ENCODE results near the gene DEFB110.

Gene DEFB110

GRCh38 chr6:49982046-49982445, 39.7 kb downstream of the DEFB110 start:
- TF ChIP-seq GATA2 (IDR thresholded peaks at IDR 0.05; ENCODE audit: low read depth, low read length) = no peak
- TF ChIP-seq GATA3 (IDR thresholded peaks at IDR 0.05; ENCODE audit: low read depth, low read length) = no peak

GRCh38 chr6:49980898-49981297, 40.9 kb downstream of the DEFB110 start:
- no peak for TF ChIP-seq GATA3 (IDR thresholded peaks at IDR 0.05; ENCODE audit: low read depth, low read length)
- no peak for TF ChIP-seq GATA2 (IDR thresholded peaks at IDR 0.05; ENCODE audit: low read depth, low read length)

- TF ChIP-seq GATA2 (IDR thresholded peaks at IDR 0.05; ENCODE audit: low read depth, low read length) (no peak), GATA3 (IDR thresholded peaks at IDR 0.05; ENCODE audit: low read depth, low read length) (no peak)
These were observed 42.2 kb downstream of the DEFB110 start for GRCh38 chr6:49979584-49979983.

GRCh38 chr6:49978332-49979226, 43.2 kb downstream of the DEFB110 start:
- no peak for TF ChIP-seq GATA3 (IDR thresholded peaks at IDR 0.05; ENCODE audit: low read depth, low read length)
- no peak for TF ChIP-seq GATA2 (IDR thresholded peaks at IDR 0.05; ENCODE audit: low read depth, low read length)

- TF ChIP-seq GATA2 (IDR thresholded peaks at IDR 0.05; ENCODE audit: low read depth, low read length) (no peak), GATA3 (IDR thresholded peaks at IDR 0.05; ENCODE audit: low read depth, low read length) (no peak)
These were observed 52.2 kb downstream of the DEFB110 start, which contains the start of gene DEFB113 for GRCh38 chr6:49969605-49970004. Gene DEFB113 (minus strand): TSS chr6:49969625. CDS start chr6:49969625, 0 bp downstream.
